Measurements from ENCODE around the gene PRPSAP2. TPM values are rescaled to one million over a fixed set of nuclear protein-coding genes. Genes with fewer than 3 reads are reported as not detected.

PRPSAP2 gene
- polyA plus RNA-seq, 1 donor from 2014 or later = 358 TPM

GRCh38 chr17:18896947-18897346 is 39.0 kb downstream of the PRPSAP2 start:
- Histone ChIP-seq H3F3A (ENCODE audit: insufficient read depth, low read length, poor library complexity, severe bottlenecking) (no peaks in the 10 kb centered on the region), H3K9me2 (ENCODE audit: insufficient read depth, low read length) (no peaks in the 10 kb centered on the region), H3K4me2 (ENCODE audit: low read length) (no peak overlapping the region), H3K36me3 (ENCODE audit: insufficient read depth, low read length) (peaks cover 6% of the 10 kb centered on the region), H3K79me2 (replicated peaks; ENCODE audit: insufficient read depth, low read length) (no peaks in the 10 kb centered on the region), H3K4me3 (ENCODE audit: low read length) (no peak overlapping the region), H3K9me3 (ENCODE audit: low read length) (no peaks in the 10 kb centered on the region), H3K9ac (ENCODE audit: low read length) (no peak overlapping the region), H4K20me1 (ENCODE audit: insufficient read depth) (no peaks in the 10 kb centered on the region), H2AFZ (ENCODE audit: low read depth, low read length) (no peak overlapping the region), H3K27me3 (ENCODE audit: insufficient read depth, low read depth, low read length) (no peaks in the 10 kb centered on the region), H3K27ac (ENCODE audit: low read length) (no peak overlapping the region)
- TF ChIP-seq SMC3 (conservative IDR thresholded peaks at IDR 0.05; ENCODE audit: poor library complexity) = no peak
- no peak for TF ChIP-seq REST (IDR thresholded peaks at IDR 0.05; ENCODE audit: borderline replicate concordance)
- no peak for TF ChIP-seq MXI1 (conservative IDR thresholded peaks at IDR 0.05; ENCODE audit: poor library complexity, severe bottlenecking)
- no peak for TF ChIP-seq TAF1 (IDR thresholded peaks at IDR 0.05; ENCODE audit: low read depth)
- no peak for TF ChIP-seq RAD21 (conservative IDR thresholded peaks at IDR 0.05)
- TF ChIP-seq EZH2 (IDR thresholded peaks at IDR 0.05; ENCODE audit: borderline replicate concordance, insufficient read depth, low read length, poor library complexity, severe bottlenecking) = no peak
- TF ChIP-seq POLR2AphosphoS5 (IDR thresholded peaks at IDR 0.05) = no peak
- TF ChIP-seq EP300 (conservative IDR thresholded peaks at IDR 0.05; ENCODE audit: poor library complexity, severe bottlenecking) = no peak
- TF ChIP-seq, protein P1, sequence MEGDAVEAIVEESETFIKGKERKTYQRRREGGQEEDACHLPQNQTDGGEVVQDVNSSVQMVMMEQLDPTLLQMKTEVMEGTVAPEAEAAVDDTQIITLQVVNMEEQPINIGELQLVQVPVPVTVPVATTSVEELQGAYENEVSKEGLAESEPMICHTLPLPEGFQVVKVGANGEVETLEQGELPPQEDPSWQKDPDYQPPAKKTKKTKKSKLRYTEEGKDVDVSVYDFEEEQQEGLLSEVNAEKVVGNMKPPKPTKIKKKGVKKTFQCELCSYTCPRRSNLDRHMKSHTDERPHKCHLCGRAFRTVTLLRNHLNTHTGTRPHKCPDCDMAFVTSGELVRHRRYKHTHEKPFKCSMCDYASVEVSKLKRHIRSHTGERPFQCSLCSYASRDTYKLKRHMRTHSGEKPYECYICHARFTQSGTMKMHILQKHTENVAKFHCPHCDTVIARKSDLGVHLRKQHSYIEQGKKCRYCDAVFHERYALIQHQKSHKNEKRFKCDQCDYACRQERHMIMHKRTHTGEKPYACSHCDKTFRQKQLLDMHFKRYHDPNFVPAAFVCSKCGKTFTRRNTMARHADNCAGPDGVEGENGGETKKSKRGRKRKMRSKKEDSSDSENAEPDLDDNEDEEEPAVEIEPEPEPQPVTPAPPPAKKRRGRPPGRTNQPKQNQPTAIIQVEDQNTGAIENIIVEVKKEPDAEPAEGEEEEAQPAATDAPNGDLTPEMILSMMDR (IDR thresholded peaks at IDR 0.05; ENCODE audit: poor library complexity, severe bottlenecking) = no peak

DNA sequence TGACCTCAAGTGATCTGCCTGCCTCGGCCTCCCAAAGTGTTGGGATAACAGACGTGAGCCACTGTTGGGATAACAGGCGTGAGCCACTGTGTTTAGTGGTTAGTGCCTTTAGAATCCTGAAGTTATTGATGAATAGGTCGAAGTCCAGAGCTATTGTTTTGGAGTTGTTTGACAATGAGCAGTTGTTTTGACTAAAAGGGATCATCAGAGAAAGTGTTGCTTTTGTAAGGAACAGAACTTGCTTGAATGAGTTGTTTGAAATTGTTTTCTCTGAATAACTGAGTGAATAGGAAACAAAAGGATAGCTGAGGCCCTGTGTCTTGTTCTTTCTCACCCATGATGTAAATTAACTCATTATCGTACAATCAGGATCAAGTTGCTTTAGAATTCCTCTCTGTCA is 46.6 kb downstream of the PRPSAP2 start:
- Histone ChIP-seq H4K20me1 (ENCODE audit: insufficient read depth) (no peaks in the 10 kb centered on the region), H3K36me3 (ENCODE audit: insufficient read depth, low read length) (no peaks in the 10 kb centered on the region), H3K79me2 (replicated peaks; ENCODE audit: insufficient read depth, low read length) (peaks cover 3% of the 10 kb centered on the region), H3F3A (ENCODE audit: insufficient read depth, low read length, poor library complexity, severe bottlenecking) (no peaks in the 10 kb centered on the region), H2AFZ (ENCODE audit: low read depth, low read length) (no peak overlapping the region), H3K9me3 (ENCODE audit: low read length) (no peaks in the 10 kb centered on the region), H3K27ac (ENCODE audit: low read length) (no peak overlapping the region), H3K4me3 (ENCODE audit: low read length) (no peak overlapping the region), H3K4me2 (ENCODE audit: low read length) (no peak overlapping the region), H3K9me2 (ENCODE audit: insufficient read depth, low read length) (no peaks in the 10 kb centered on the region), H3K27me3 (ENCODE audit: insufficient read depth, low read depth, low read length) (no peaks in the 10 kb centered on the region), H3K9ac (ENCODE audit: low read length) (no peak overlapping the region)
- TF ChIP-seq SMC3 (conservative IDR thresholded peaks at IDR 0.05; ENCODE audit: poor library complexity) = no peak
- TF ChIP-seq RAD21 (conservative IDR thresholded peaks at IDR 0.05) = no peak
- TF ChIP-seq, protein P1 (IDR thresholded peaks at IDR 0.05; ENCODE audit: poor library complexity, severe bottlenecking) = no peak
- TF ChIP-seq EZH2 (IDR thresholded peaks at IDR 0.05; ENCODE audit: borderline replicate concordance, insufficient read depth, low read length, poor library complexity, severe bottlenecking) = no peak
- no peak for TF ChIP-seq TAF1 (IDR thresholded peaks at IDR 0.05; ENCODE audit: low read depth)
- no peak for TF ChIP-seq REST (IDR thresholded peaks at IDR 0.05; ENCODE audit: borderline replicate concordance)
- TF ChIP-seq POLR2AphosphoS5 (IDR thresholded peaks at IDR 0.05) = no peak
- no peak for TF ChIP-seq MXI1 (conservative IDR thresholded peaks at IDR 0.05; ENCODE audit: poor library complexity, severe bottlenecking)

All from neural cell (in vitro differentiated cells).